ENCODE results near the gene SLC34A3. TPM values are rescaled to one million over a fixed set of nuclear protein-coding genes. Genes with fewer than 3 reads are reported as not detected.

Gene SLC34A3
- total and polyA plus RNA-seq, 2 donors (not counting 3 experiments of a cell fraction or from before 2014, with no cell fraction given) = not detected

- BruUV-seq (replicated peaks) = no TSS peak
- no peak overlapping the region for H3K9ac ChIP-seq (replicated peaks; ENCODE audit: extremely low read depth, insufficient read depth, low read length)
- H3K9me1 ChIP-seq (replicated peaks; ENCODE audit: control insufficient read depth, extremely low read depth, insufficient read depth, low read length) = no peaks in the 10 kb centered on the region
- no peak for DNase-seq (ENCODE audit: low read depth, low spot score)
- ChIA-PET CTCF (interaction anchor here (0.7 to 6.3 kb wide), 28 partner anchors 9 to 380 kb away, joined by 3 to 63 read pairs (median 5); partner anchors contain the start of genes ANAPC2, DPP7, NPDC1 and SSNA1), POLR2A (interaction anchor here (0.6 to 2.6 kb wide), 2 partner anchors 13 kb away, joined by 4 to 6 read pairs; partner anchors contain the start of gene TUBB4B)
- intact Hi-C loops (cut with micrococcal nuclease) (loop anchor here (1.0 to 2.0 kb wide), 3 partner anchors 51 to 182 kb away; partner anchors contain the start of gene NPDC1), dilution Hi-C loops (cut with MboI; ENCODE audit: extremely low pct_ligation_motif_present, low sequenced_read_pairs) (no loop called here)
- H3K27me3 ChIP-seq (ENCODE audit: control insufficient read depth in 2 of 2, insufficient read depth in 2 of 2, low read length in 2 of 2) = no peaks in the 10 kb centered on the region
- H3K27ac ChIP-seq (ENCODE audit: insufficient read depth, low read depth, low read length) = no peak overlapping the region
- no peak overlapping the region for H2AFZ ChIP-seq (ENCODE audit: low read depth, low read length)
- H3K4me1 ChIP-seq (ENCODE audit: control insufficient read depth, extremely low read depth, insufficient read depth, low read length) = peaks cover 7% of the 10 kb centered on the region
- H3K36me3 ChIP-seq (ENCODE audit: control insufficient read depth in 2 of 2, extremely low read depth in 1 of 2, insufficient read depth in 2 of 2, low read length in 2 of 2) = no peaks in the 10 kb centered on the region
- TF ChIP-seq POLR2AphosphoS5 (IDR thresholded peaks at IDR 0.05; ENCODE audit: insufficient read depth, low read depth, low read length) (no peak), MAX (IDR thresholded peaks at IDR 0.05; ENCODE audit: insufficient read depth, insufficient read length) (no peak)
- no peaks in the 10 kb centered on the region for H4K20me1 ChIP-seq (replicated peaks; ENCODE audit: control insufficient read depth, extremely low read depth, insufficient read depth, low read length)
- no peak overlapping the region for H3K4me2 ChIP-seq (ENCODE audit: insufficient read depth, low read length)
- no peak overlapping the region for H3K4me3 ChIP-seq (replicated peaks in 1 of 3; ENCODE audit: insufficient read depth in 1 of 3, low read depth in 1 of 3, low read length in 3 of 3)
- H3K79me2 ChIP-seq (ENCODE audit: control insufficient read depth, insufficient read depth, low read length) = no peaks in the 10 kb centered on the region
- FAIRE-seq = no peak
- no peaks in the 10 kb centered on the region for H3K9me3 ChIP-seq (replicated peaks; ENCODE audit: control insufficient read depth, insufficient read depth, low read length)
These were observed 2.7 kb upstream of the SLC34A3 start for GRCh38 chr9:137227853-137228505.

GRCh38 chr9:137228506-137228967, 2.2 kb upstream of the SLC34A3 start:
- H3K27ac ChIP-seq (ENCODE audit: insufficient read depth, low read depth, low read length) = no peak overlapping the region
- H4K20me1 ChIP-seq (replicated peaks; ENCODE audit: control insufficient read depth, extremely low read depth, insufficient read depth, low read length) = no peaks in the 10 kb centered on the region
- TF ChIP-seq MYC (IDR thresholded peaks at IDR 0.05; ENCODE audit: low read depth, low read length) = no peak
- no peak for TF ChIP-seq FOS (IDR thresholded peaks at IDR 0.05; ENCODE audit: borderline replicate concordance, insufficient read depth, low read length)
- no peak for TF ChIP-seq POLR2A (IDR thresholded peaks at IDR 0.05; ENCODE audit: low read depth, low read length)
- no peak for TF ChIP-seq GATA2 (IDR thresholded peaks at IDR 0.05; ENCODE audit: insufficient read depth, insufficient read length, low read depth, low read length)
- TF ChIP-seq JUN (IDR thresholded peaks at IDR 0.05; ENCODE audit: borderline replicate concordance, insufficient read depth, insufficient read length, low read depth) = no peak
- TF ChIP-seq CTCF (IDR thresholded peaks at IDR 0.05; ENCODE audit: extremely low read depth in 1 of 2, insufficient read depth in 1 of 2, low read depth in 1 of 2, low read length in 2 of 2) = no peak
- no peak for TF ChIP-seq EZH2 (IDR thresholded peaks at IDR 0.05; ENCODE audit: borderline replicate concordance, low read depth, low read length, severe bottlenecking)
- no peak for TF ChIP-seq POLR2AphosphoS5 (IDR thresholded peaks at IDR 0.05; ENCODE audit: insufficient read depth, low read depth, low read length)
- TF ChIP-seq MAX (IDR thresholded peaks at IDR 0.05; ENCODE audit: insufficient read depth, insufficient read length) = no peak
- intact Hi-C loops (cut with micrococcal nuclease) = no loop called here
- DNase-seq (ENCODE audit: low read depth, low spot score) = no peak
- no peaks in the 10 kb centered on the region for H3K79me2 ChIP-seq (ENCODE audit: control insufficient read depth, insufficient read depth, low read length)
- no TSS peak for BruUV-seq (replicated peaks)
- peaks cover 5% of the 10 kb centered on the region for H3K4me1 ChIP-seq (ENCODE audit: control insufficient read depth, extremely low read depth, insufficient read depth, low read length)
- no peaks in the 10 kb centered on the region for H3K36me3 ChIP-seq (ENCODE audit: control insufficient read depth in 2 of 2, extremely low read depth in 1 of 2, insufficient read depth in 2 of 2, low read length in 2 of 2)
- H3K9me3 ChIP-seq (replicated peaks; ENCODE audit: control insufficient read depth, insufficient read depth, low read length) = no peaks in the 10 kb centered on the region
- CTCF ChIA-PET = interaction anchor here (1.4 to 3.6 kb wide), 4 partner anchors 24 to 182 kb away, joined by 5 to 42 read pairs (median 13); partner anchors contain the start of genes DPP7 and NPDC1
- no peaks in the 10 kb centered on the region for H3K9me1 ChIP-seq (replicated peaks; ENCODE audit: control insufficient read depth, extremely low read depth, insufficient read depth, low read length)
- H3K9ac ChIP-seq (replicated peaks; ENCODE audit: extremely low read depth, insufficient read depth, low read length) = no peak overlapping the region
- no peak overlapping the region for H3K4me2 ChIP-seq (ENCODE audit: insufficient read depth, low read length)
- dilution Hi-C loops (cut with MboI; ENCODE audit: extremely low pct_ligation_motif_present, low sequenced_read_pairs) = no loop called here
- H3K27me3 ChIP-seq (ENCODE audit: control insufficient read depth in 2 of 2, insufficient read depth in 2 of 2, low read length in 2 of 2) = no peaks in the 10 kb centered on the region
- no peak overlapping the region for H2AFZ ChIP-seq (ENCODE audit: low read depth, low read length)
- no peak overlapping the region for H3K4me3 ChIP-seq (replicated peaks in 1 of 3; ENCODE audit: insufficient read depth in 1 of 3, low read depth in 1 of 3, low read length in 3 of 3)
- POLR2A ChIA-PET = interaction anchor here (2.6 kb wide), 1 partner anchor 12 kb away, joined by 6 read pairs; the partner anchor contains the start of gene TUBB4B
- FAIRE-seq = no peak
